ENCODE results near the gene RASAL2.

The RASAL2 gene

DNA sequence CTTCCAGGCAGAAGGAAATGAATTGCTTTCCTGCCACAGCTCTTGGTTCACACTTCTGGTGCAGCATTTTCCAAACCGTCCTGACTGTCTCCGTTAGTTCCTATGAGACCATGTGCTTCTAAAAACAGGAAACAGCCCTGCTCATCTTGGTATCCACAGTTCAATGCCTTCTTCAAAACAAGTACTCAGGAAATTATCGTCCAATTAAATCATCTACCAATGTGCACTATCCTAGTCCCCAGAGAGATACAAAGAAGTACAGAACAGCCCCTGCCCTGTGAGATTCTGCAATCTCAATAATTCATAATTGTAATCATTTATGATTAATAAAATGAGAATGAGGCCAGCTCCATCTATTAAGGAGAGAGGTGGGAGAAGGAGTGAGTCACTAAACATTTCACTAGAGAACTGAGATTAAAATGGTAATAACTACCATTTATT lies 391.7 kb downstream of the RASAL2 start:
- DNase-seq (ENCODE audit: low read depth in 1 of 2, low spot score in 1 of 2) = no peak

DNA sequence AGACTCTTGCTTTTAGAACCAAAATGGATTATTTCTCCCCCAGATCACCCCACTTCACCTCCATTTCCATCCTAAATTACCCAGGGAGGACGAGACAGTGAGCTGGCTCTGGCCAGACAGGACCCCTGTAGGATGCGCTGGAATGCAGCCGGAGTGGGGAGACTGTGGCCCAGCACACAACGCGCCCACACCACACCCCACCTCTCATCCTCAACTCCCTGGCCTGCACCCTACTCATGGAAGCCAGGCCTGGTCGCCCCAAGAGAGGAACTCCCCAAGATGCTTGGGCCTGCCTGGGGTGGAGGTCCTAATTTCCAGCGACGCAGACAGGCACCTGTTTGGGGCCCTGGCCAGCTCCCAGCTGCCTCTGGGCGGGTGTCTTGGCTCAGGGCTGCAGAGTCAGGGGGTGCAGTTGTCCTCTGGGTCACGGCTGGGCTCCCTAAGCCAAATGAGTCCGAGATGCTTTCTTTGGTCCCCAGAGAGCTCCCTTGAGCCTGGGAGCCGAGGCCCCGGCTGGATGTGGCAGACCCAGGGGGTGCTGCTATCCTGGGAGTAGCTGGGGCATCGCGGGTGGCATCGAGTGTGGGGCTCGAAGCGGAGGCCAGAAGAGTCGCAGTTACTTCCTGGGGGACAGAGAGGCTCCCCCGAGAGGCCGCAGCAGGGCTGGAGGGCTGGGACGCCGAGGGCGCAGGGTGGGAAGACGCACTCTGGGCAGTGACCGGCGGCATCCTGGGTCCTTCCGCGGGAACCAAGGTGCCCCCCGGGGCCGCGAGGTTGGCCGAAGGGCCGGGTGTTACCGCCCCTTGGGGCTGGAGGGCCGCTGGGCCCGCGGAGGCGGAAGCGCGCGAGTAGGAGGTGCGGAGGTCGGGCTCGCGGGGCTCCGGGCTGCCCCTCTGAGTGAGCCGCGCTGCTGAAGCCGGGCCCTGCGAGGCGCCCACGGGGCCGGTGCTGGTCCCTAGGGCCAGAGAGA lies 392.5 kb downstream of the RASAL2 start:
- DNase-seq (ENCODE audit: low read depth in 1 of 2, low spot score in 1 of 2) = no peak

DNA sequence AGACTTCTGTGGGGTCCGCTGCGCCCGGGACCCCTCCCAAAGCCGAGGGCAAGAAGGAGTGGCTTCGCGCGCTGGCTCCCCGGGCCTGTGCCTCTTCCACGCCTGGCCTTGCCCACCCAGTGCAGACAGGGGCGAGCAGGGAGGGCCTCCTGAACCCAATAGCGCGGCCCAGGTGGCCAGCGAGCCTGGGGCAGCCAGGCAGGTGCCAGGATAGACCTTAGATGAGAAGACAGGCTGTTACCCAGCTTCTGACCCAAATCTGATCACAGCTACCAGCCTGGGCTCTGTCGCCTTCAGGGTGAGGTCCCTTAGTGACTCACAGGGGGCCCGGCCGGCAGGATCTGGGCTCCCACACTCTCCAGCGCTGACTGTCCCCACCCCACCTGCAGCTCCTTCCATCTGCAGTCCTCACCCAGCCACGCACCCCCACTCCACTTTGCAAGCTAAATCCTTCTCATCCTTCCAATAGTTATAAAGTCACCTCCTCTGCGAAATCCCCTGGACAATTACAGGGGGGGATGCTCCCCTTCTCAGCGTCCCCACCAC lies 393.2 kb downstream of the RASAL2 start:
- no peak for DNase-seq (ENCODE audit: low read depth in 1 of 2, low spot score in 1 of 2)

DNA sequence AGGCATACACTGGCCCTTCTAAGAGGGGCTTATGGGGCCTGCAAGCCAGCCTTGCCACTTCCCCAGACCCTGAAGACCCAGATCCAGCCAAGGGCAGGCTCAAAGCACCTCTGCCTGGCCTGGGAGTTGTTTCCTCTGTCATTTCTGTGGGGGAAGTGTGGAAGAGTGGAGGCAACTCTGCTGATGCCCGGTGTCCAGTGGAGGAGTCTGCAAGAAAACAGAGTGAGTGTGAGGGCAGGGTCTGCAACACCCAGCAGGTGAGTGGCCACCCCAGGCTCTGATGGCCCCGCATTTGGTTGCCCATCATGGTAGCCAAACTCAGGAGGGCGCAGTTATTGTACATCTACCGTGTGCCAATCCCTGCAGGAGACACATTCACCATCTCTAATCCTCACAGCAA lies 394.5 kb downstream of the RASAL2 start:
- DNase-seq (ENCODE audit: low read depth in 1 of 2, low spot score in 1 of 2) = no peak

DNA sequence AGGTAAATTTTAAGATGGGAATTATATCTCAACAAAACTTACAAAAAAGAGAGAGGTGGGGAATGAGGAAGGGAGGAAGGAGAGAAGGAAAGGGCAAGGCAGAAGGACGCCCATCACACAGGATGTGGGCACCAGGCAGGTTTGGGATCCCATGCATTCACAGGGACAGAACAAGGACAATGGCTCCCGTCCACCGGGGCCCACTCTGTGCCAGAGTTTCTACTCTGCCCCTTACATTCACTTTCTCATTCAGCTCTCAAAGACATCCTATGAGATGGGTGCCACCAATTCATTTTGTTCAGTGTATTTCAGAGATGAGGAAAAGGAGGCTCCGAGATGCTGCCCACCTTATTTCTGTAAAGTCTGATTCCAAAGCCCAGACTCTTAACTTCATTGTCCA lies 395.5 kb downstream of the RASAL2 start:
- no peak for DNase-seq (ENCODE audit: low read depth in 1 of 2, low spot score in 1 of 2)

DNA sequence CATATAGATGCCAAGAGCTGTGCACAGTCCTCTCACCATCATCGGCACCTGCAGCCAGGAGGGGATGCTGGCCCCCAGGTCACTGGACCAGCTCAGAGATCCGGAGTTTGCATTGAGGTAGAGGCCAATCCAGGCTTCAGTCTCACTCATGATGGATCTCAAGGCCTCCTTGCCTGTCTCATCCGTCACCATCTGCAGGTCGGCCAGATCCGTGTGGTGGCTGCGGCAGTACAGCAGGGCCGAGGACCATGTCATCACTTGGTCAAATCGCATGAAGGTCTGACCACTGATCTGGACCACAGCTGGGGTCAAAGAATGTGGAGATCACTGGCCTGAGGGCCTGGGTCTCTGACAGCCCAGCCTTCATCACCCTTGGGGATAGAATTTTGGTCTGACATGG lies 396.2 kb downstream of the RASAL2 start:
- no peak for DNase-seq (ENCODE audit: low read depth in 1 of 2, low spot score in 1 of 2)

DNA sequence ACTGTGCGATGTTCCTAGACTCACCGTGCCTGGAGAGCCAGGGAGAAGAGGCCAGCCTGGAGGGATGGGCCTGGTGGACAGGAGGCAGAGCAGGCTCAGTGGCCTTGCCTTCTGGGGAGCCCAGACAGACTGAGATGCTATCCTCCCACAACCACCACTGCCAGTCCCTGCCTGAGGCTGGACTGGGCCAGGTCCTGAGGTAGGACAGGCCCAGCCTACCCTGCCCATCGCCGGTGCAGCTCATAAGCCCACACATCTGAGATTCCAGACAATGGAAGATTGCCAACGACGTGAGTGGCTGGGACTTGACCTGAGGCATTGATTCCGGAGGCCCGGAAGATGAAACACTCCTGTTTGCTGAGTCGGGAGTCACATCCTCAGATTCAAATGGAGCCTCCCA lies 397.1 kb downstream of the RASAL2 start:
- DNase-seq (ENCODE audit: low read depth in 1 of 2, low spot score in 1 of 2) = no peak

DNA sequence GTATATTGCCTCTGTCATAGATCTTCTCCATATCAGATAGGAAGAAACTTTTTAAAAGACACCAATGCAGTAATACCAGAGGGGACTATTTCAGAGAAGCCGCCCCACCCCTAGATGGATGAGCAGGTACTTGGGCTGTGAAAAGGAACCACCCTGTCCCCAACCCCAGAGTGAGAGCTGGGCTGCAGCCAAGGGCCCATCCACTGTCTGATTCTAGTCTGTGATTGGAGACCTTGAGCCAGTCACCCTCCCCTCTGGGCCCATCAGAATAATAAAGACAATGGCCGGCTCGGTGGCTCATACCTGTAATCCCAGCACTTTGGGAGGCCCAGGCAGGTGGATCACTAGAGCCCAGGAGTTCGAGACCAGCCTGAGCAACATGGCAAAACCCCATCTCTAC lies 397.8 kb downstream of the RASAL2 start:
- no peak for DNase-seq (ENCODE audit: low read depth in 1 of 2, low spot score in 1 of 2)

DNA sequence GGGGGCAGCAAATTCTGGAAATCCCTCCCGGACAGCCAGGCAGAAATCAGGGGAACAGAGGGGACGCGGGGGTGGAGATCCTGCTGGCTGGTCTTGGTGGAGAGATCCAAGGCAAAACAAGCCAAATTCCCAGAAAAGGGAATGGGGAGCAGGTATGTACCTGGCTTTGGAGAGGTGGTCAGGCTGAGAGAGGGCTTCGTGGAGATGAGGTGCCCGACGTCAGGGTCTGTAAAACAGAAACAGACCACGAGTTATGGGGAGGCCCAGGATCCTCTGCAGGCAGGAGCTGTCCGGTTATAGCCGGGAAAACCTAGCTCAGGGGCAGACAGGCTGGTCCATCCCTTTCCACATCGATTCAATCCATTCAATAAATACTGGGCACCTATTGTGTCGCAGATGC lies 398.4 kb downstream of the RASAL2 start:
- DNase-seq (ENCODE audit: low read depth in 1 of 2, low spot score in 1 of 2) = no peak

DNA sequence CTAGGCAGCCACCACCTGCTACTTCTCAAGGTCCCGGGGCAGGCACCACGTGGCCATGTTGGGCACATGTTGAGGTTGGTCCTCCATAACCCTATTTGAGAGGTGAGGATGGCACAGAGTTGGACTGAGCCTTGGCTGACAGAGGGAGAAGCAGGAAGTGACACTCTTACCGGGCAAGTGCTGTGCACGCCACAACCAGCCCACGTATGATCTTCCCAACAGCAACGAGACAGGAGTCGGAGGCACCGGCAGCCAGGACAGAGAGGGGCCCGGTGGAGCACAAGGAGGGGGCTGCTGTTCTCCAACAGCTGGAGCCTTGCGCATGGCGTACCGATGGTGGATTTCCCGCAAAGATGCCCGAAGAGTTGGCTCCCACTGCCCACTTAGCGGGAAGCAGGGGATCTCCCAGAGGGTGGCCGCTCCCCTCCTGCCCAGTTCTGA lies 399.4 kb downstream of the RASAL2 start:
- DNase-seq (ENCODE audit: low read depth in 1 of 2, low spot score in 1 of 2) = no peak

DNA sequence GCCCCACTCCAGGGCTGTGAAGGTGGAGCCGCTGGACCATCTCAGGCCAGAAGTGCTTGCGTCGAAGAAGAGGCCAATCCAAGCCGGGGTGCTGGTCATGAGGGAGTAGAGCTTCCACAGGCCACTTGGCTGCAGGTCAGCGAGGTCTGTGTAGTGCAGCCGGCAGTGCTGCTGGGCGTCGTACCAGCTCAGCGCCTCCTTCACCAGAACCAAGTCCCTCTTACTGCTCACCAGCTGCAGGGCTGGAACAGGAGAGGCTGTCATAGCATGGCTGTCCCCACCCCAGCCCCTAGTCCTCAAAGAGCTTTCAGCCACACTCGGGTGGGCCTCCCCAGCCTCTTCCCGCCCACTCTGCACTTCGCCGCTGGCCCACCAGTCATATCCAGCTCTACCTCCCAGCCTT lies 400.7 kb downstream of the RASAL2 start:
- no peak for DNase-seq (ENCODE audit: low read depth in 1 of 2, low spot score in 1 of 2)

DNA sequence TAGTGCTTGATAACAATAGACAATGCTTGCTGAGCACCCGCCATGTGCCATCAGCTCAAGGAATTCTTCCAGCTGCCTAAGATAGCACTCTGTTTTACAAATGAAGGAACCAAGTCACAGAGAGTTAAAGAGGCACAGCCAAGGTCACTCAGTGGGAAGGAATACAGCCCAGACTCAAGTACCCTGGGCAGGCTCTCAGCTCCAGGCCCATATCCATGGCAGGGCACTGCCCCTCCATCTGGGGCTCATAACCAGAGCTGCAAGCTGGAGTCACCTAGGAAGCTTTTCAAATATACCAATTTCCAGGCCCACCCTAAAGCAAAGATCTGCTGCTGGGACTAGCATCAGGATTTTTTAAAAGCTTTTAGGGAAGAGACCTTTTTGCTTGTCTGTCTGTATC lies 401.3 kb downstream of the RASAL2 start:
- no peak for DNase-seq (ENCODE audit: low read depth in 1 of 2, low spot score in 1 of 2)

DNA sequence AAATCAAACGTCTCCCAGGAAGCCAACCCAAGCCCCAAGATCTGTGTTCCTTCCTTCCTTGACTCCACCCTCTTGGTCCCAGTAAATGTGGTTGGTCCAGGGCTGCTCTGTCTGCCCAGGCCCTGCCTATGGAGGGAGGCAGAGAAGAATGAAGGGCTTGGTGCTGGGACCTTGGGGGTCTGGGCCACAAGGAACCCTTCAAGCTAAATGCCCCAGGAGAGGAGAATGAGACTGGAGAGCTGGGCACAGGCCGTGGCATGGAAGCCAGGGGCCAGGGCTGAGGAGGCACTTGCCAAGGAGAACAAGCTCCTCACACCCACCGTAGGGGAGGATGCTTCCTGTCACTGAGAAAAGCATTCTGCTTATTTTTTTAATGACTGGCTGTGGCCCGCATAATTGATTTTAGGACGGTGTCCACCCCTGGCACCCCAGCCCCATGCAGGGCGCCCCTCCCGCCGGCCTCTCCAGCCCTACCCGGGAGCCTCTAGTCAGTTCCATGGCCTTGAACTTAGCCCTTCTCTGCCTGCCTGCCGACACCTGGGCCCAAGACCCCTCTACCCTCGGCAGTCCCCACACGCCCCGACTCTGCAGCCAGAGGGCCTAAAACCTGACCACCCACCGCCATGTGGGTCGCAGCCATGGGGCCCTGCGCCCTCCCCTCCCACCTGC lies 402.0 kb downstream of the RASAL2 start:
- DNase-seq (ENCODE audit: low read depth in 1 of 2, low spot score in 1 of 2) = no peak

DNA sequence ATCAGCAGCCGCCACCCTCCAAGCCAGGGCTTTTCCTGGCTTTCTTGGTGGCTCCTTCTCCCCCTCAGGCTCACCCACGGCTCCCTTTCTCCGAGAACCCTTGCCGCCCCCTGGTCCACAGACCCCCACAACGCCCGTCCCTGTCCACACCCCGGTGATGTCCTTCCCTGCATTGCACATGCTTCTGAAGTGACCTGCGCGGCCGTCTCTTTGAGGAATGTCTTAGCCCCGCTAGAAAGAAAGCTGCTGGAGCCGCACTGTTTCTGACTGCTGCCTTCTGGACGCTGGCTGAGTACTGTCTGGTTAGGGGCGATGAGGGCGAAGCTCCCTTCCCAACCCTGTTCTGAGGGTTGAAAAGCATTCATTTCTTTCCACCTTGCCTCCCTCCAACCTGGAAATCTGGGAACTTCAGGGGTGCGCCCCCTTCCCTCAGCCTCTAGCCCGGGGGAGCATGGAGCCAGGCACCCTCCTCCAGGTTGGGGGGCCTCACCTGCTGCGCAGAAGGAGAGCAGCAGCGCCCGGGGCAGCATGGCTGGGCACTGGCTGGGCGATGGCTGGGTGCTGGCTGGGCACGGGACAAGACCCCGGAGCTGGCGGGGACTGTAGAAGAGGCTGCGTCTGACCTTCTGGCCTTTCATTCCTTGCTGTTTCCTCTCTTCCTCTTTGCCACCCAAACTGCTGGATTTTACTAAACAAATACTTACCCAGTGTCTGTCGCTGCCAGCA lies 402.7 kb downstream of the RASAL2 start, which contains the start of gene CLEC20A:
CLEC20A (minus strand) TSS at position 555 of the 726 bp plus-strand sequence; CDS start at position 530, 25 bp downstream.
- DNase-seq (ENCODE audit: low read depth in 1 of 2, low spot score in 1 of 2) = no peak

DNA sequence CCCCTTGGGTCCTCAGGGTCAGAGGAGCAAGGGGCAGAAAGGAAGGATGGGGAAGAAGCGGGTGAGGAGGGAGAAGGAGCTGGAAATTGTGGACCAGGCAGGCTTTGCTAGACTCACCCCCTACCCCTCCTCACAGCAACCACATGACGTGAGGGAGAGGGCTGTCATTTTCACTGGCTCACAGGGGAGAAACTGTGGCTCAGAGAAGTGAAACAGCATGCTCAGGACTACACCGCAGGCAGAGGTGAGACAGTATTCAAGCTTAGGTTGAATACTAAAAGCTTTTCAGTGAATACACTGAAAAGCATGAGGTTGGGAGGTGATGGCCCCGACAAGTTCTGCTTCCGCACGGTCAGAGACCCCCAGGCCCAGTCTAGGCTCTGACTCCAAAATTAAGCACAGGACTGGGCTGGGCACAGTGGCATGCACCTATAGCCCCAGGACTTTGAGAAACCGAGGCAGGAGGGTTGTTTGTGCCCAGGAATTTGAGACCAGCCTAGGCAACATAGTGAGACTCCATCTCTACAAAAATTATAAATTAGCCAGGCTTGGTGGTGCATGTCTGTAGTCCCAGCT lies 404.1 kb downstream of the RASAL2 start:
- no peak for DNase-seq (ENCODE audit: low read depth in 1 of 2, low spot score in 1 of 2)

DNA sequence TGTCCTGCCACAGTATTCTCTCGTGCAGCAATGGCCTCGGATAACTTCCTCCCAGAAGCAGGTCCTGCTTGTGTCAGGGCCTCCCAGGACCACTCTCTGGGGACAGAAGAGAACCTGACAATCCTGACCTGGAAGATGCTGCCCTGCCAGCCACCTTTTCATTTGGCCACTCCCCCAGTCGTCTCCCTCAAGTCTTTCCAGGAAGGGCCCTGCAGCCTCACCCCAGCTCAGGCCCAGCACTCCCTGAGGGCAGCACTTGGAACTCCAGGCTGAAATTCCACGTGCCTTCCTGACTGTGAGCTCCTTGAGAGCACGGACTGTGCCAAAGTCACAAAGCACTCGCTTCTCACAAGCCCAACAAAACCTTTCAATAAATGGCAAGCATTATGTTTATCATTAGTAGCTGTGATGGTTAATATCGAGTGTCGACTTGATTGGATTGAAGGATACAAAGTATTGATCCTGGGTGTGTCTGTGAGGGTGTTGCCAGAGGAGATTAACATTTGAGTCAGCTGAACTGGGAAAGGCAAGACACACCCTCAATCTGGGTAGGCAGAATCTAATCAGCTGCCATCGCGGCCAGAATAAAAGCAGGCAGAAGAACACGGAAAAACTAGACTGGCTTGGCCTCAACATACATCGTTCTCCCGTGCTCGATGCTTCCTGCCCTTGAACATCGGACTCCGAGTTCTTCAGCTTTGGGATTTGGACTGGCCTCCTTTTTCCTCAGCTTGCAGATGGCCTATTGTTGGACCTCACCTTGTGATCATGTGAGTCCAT lies 405.2 kb downstream of the RASAL2 start:
- DNase-seq (ENCODE audit: low read depth in 1 of 2, low spot score in 1 of 2) = no peak

DNA sequence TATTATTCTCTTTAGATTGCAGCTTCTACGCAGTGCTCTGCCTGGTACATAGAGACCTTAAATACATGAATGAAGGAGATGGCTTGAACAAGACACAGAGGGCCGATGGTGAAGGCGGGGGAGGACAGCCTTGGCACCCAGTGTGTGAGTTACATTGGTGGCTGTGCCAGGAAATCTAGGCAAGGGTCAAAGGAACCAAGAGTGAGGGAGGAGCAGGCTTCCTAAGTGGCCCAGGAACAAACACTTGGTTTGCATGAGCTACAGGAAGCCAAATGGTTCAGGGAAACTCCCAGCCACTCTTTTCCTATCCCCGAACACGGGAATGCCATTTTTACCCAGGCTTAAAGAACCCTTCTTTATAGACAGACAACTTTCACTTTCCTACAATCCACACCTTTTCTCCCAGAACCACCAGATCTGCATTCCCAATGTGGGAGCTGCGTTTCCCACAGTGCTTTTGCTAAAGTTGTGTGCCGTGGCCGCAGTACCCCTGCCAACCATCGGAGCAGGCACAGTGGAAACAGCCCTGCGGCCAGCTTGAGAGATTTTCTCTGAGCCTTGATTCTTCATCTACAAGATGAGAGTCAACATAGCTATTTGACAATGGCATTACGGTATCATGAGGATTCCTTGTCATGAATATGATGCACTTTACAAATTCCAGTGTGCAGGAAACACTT lies 406.3 kb downstream of the RASAL2 start:
- DNase-seq (ENCODE audit: low read depth in 1 of 2, low spot score in 1 of 2) = no peak

DNA sequence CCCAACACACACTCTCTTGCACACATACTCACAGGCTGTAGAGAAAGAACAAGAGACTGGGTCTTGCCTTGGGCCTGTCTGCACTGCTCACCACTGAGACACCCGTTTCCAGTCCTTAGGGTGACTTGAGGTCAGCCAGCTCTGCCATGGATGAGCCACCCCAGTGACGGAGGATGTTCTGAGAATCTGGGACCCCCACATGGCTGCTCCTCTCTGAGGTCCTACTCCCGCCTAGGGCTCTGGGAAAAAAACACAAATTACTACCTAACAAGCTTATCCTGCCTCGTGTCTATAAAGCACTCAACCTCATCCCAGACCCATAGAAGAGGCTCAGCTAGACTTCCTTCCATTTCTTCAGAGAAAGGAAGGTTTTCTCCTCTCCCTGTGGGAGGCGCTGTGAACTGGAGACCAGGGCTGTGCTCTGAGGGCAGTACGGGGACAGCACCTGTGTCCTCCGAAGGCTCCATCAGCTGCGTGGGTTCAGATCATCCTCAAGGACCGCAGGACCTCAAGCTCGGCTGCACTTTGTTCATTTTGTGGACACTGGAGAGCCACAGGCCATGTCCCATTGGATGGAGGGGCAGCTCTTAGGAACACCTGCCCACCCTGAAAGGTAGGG lies 407.1 kb downstream of the RASAL2 start:
- DNase-seq (ENCODE audit: low read depth in 1 of 2, low spot score in 1 of 2) = no peak

DNA sequence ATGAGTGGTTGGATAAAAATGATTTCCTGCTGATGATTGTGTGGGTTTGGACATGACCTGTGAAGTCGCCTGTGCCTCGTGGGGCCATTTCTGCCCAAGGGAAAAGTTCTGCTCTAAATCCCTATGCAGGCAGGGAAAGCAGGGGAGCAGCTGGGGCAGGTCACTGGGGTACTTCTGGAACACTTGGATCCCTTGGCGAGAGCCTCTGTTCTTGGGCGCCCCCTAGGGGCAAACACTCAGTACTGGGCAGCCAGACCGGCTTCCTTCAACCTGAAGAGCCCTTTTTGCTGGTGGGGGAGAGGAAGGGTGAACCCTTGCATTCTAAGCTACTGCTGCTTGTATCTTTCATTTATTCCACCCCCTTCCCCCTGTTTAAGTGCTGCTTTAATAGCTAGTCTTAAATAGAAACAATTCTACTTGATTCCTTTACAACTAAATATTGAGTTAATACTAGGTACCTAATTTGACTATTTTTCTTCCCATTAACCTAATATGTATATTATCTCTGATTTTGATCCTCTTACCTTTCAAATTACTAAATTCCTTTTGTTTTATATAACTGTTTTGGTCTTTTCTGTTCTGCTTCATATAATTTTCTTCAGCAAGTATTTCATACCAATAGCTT lies 407.9 kb downstream of the RASAL2 start:
- peak; percentile 13 to 25 for DNase-seq (ENCODE audit: low read depth in 1 of 2, low spot score in 1 of 2)
